HEK293 (cell line): ENCODE measurements around the gene XKR7.

Source experiments
- CTCF ChIA-PET: fragments of 350-600 bp; formaldehyde crosslinking; extraction: SDS; loops from one replicate; lab custom pipeline; 2021; ENCODE audit warnings: antibody characterized with exemption; lab: Yijun Ruan, JAX
- POLR2A ChIA-PET: fragments of 300-600 bp; formaldehyde crosslinking; extraction: SDS; loops from one replicate; lab custom pipeline; 2020; ENCODE audit warnings: antibody characterized with exemption, inconsistent platforms; lab: Yijun Ruan, JAX
- H3K27ac ChIP-seq: fragments of 200-500 bp; sonication (Bioruptor generic); 2 replicates; pipeline ENCODE4 v1.5.1; 2014; ENCODE audit warnings: low read depth, low read length, control low read depth, inconsistent platforms; ENCODE audit errors: extremely low read depth
- H3K36me3 ChIP-seq, 2 experiments: fragments of 200-500 bp in 1 of 2; sonication (Bioruptor generic) in 1 of 2; 1 replicate in 1 of 2; 2 replicates in 1 of 2; pipeline ENCODE4 v1.5.1; 2014 to 2017; ENCODE audit warnings: inconsistent platforms in 2 of 2, low read length in 2 of 2; ENCODE audit not compliant: control insufficient read depth in 2 of 2, insufficient read depth in 1 of 2
- H3K4me1 ChIP-seq: fragments of 200-500 bp; sonication (Bioruptor generic); 2 replicates; pipeline ENCODE4 v1.5.1; 2014; ENCODE audit warnings: mild to moderate bottlenecking, low read length, inconsistent platforms; ENCODE audit not compliant: control insufficient read depth, insufficient read depth
- H3K4me3 ChIP-seq: 2 replicates; pipeline ENCODE4 v1.5.1; 2011; ENCODE audit warnings: low read depth, mild to moderate bottlenecking, control low read depth, low read length, moderate library complexity
- H3K9me3 ChIP-seq: fragments of 200-500 bp; sonication (Bioruptor generic); 2 replicates; pipeline ENCODE4 v1.5.1; 2014; ENCODE audit warnings: low read depth, low read length, inconsistent platforms; ENCODE audit not compliant: control insufficient read depth, insufficient read depth
- BCL11B ChIP-seq: fragments of 450-650 bp; formaldehyde crosslinking; IDR thresholded peaks from 2 replicates; pipeline ENCODE4 v1.5.1; 2016; ENCODE audit warnings: low read depth, missing biosample characterization, missing genetic modification characterization
- EGR2 ChIP-seq: fragments of 450-650 bp; formaldehyde crosslinking; IDR thresholded peaks from 2 replicates; pipeline ENCODE4 v1.5.1; 2016; ENCODE audit warnings: low read depth, missing biosample characterization, missing genetic modification characterization
- PRDM1 ChIP-seq: fragments of 450-650 bp; formaldehyde crosslinking; IDR thresholded peaks from 2 replicates; pipeline ENCODE4; 2016; ENCODE audit warnings: missing biosample characterization, missing genetic modification characterization
- REPIN1 ChIP-seq: fragments of 450-650 bp; formaldehyde crosslinking; IDR thresholded peaks from 2 replicates; pipeline ENCODE4 v1.5.1; 2017; ENCODE audit warnings: missing biosample characterization, missing genetic modification characterization, low read depth
- SETDB1 ChIP-seq: IDR thresholded peaks from one replicate; pipeline ENCODE4 v1.6.1; 2017; ENCODE audit warnings: mild to moderate bottlenecking, low read length, moderate library complexity, mixed read lengths; ENCODE audit not compliant: insufficient read length
- YY1 ChIP-seq: fragments of 450-650 bp; formaldehyde crosslinking; IDR thresholded peaks from 2 replicates; pipeline ENCODE4 v1.5.1; 2018; ENCODE audit warnings: missing biosample characterization, missing genetic modification characterization
- ZNF366 ChIP-seq: fragments of 450-650 bp; formaldehyde crosslinking; conservative IDR thresholded peaks from 2 replicates; pipeline ENCODE4 v1.5.1; 2016; ENCODE audit warnings: missing biosample characterization, missing genetic modification characterization
- ZNF394 ChIP-seq: fragments of 450-650 bp; formaldehyde crosslinking; IDR thresholded peaks from 2 replicates; pipeline ENCODE4 v1.5.1; 2016; ENCODE audit warnings: missing biosample characterization, missing genetic modification characterization, mild to moderate bottlenecking, moderate library complexity, borderline replicate concordance
- ZNF529 ChIP-seq: fragments of 450-650 bp; formaldehyde crosslinking; IDR thresholded peaks from 2 replicates; pipeline ENCODE4 v1.5.1; 2017; ENCODE audit warnings: missing genetic modification characterization, missing biosample characterization; ENCODE audit not compliant: insufficient replicate concordance
- ZNF558 ChIP-seq: fragments of 450-650 bp; formaldehyde crosslinking; IDR thresholded peaks from 2 replicates; pipeline ENCODE4 v1.5.1; 2016; ENCODE audit warnings: missing biosample characterization, missing genetic modification characterization
- ZNF701 ChIP-seq: fragments of 450-650 bp; formaldehyde crosslinking; IDR thresholded peaks from 2 replicates; pipeline ENCODE4 v1.5.1; 2016; ENCODE audit warnings: missing biosample characterization, missing genetic modification characterization
- ZNF768 ChIP-seq: fragments of 450-650 bp; formaldehyde crosslinking; IDR thresholded peaks from 2 replicates; pipeline ENCODE4 v1.5.1; 2018; ENCODE audit warnings: missing biosample characterization, mild to moderate bottlenecking, missing genetic modification characterization
- ZXDB ChIP-seq: fragments of 450-650 bp; formaldehyde crosslinking; IDR thresholded peaks from 2 replicates; pipeline ENCODE4 v1.5.1; 2016; ENCODE audit warnings: missing biosample characterization, missing genetic modification characterization
- TF ChIP-seq, protein P1 (sequence below): fragments of 450-650 bp; formaldehyde crosslinking; IDR thresholded peaks from 2 replicates; pipeline ENCODE4 v1.5.1; 2016; ENCODE audit warnings: missing biosample characterization, missing genetic modification characterization
- TF ChIP-seq, protein P2 (sequence below): fragments of 450-650 bp; formaldehyde crosslinking; IDR thresholded peaks from 2 replicates; pipeline ENCODE4 v1.5.1; 2016; ENCODE audit warnings: missing biosample characterization, missing genetic modification characterization
- TF ChIP-seq, protein P3 (sequence below): fragments of 450-650 bp; formaldehyde crosslinking; IDR thresholded peaks from 2 replicates; pipeline ENCODE4 v1.5.1; 2017; ENCODE audit warnings: missing biosample characterization, missing genetic modification characterization

The XKR7 gene

DNA sequence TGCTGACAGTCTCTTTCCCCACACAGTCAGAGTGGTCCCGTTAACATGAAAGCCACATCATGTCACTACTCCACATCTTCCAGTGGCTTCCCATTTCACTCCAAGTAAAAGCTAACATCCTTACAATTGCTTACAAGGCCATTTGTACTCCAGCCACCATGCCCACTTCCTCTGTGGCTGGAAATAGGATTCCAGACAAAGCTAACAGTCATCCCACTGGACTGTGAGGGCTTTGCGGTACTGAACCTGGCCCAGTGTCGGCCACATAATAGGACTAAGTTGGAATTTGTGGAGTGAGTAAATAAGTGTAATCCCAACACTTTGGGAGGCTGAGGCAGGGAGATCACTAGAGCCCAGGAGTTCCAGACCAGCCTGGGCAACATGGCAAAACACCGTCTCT lies 53.1 kb downstream of the XKR7 start (continued):
- no peak for TF ChIP-seq YY1 (tag by site-specific recombination)
- no peak for TF ChIP-seq ZNF701
- no peak for TF ChIP-seq ZNF529

DNA sequence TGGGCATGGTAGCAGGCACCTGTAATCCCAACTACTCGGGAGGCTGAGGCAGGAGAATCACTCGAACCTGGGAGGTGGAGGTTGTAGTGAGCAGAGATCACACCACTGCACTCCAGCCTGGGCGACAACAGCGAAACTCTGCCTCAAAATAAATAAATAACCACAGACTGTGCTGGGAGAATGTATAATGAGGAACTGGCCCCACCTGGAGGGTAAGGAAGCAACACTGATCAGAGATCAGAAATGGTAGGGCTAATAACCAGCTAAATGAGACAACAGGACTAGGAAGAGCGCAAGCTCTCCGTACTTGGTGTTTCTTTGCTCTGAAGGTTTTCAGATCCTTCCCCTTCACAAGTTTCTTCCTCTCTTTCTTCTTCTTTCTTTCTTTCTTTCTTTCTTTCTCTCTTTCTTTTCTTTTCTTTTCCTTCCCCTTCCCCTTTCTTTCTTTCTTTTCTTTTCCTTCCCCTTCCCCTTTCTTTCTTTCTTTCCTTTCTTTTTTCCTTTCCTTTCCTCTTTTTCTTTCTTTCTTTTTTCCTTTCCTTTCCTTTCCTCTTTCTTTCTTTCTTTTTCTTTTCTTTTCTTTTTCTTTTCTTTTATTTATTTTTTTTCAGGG lies 56.8 kb downstream of the XKR7 start:
- ChIA-PET POLR2A (no interaction called here), CTCF (interaction anchor here (0.5 to 0.6 kb wide), 2 partner anchors 8 to 170 kb away, joined by 3 to 4 read pairs; no protein-coding TSS in a partner anchor)
- TF ChIP-seq EGR2 (tag by site-specific recombination) (no peak), ZXDB (tag by site-specific recombination) (no peak), ZNF366 (peak; percentile 92), PRDM1 (tag by site-specific recombination) (peak; percentile 98), ZNF394 (no peak)
- TF ChIP-seq, protein P1, sequence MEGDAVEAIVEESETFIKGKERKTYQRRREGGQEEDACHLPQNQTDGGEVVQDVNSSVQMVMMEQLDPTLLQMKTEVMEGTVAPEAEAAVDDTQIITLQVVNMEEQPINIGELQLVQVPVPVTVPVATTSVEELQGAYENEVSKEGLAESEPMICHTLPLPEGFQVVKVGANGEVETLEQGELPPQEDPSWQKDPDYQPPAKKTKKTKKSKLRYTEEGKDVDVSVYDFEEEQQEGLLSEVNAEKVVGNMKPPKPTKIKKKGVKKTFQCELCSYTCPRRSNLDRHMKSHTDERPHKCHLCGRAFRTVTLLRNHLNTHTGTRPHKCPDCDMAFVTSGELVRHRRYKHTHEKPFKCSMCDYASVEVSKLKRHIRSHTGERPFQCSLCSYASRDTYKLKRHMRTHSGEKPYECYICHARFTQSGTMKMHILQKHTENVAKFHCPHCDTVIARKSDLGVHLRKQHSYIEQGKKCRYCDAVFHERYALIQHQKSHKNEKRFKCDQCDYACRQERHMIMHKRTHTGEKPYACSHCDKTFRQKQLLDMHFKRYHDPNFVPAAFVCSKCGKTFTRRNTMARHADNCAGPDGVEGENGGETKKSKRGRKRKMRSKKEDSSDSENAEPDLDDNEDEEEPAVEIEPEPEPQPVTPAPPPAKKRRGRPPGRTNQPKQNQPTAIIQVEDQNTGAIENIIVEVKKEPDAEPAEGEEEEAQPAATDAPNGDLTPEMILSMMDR (tag by site-specific recombination), result 0 out of 2 replicates have a peak, but pooled peaks have one; percentile 13
- no peaks in the 10 kb centered on the region for H3K36me3 ChIP-seq
- no peaks in the 10 kb centered on the region for H3K4me1 ChIP-seq
- no peak overlapping the region for H3K4me3 ChIP-seq
- no peaks in the 10 kb centered on the region for H3K9me3 ChIP-seq
- no peak overlapping the region for H3K27ac ChIP-seq

DNA sequence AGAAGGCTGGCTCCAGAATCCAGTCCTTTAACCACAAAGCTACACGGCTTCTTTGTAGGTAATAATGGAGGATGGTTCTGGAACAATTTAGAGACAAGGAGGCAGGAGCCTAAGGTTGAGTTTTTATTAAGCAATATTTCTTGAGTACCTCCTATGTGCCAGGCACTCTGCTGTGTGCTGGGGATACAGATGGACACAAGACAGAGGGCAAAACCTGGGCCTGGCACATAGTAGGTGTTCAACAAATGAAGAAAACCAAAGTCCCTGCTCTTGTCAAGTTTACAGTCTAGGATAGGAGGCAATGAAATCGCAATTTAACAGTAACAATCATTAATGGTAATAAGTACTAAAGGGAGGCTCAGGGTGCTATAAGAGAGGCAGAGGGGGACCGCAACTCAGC lies 59.7 kb downstream of the XKR7 start:
- TF ChIP-seq REPIN1 (tag by site-specific recombination) (no peak), ZNF768 (tag by site-specific recombination) (no peak), SETDB1 (no peak), BCL11B (tag by site-specific recombination) (no peak), ZNF558 (tag by site-specific recombination) (no peak)
- TF ChIP-seq, protein P2, sequence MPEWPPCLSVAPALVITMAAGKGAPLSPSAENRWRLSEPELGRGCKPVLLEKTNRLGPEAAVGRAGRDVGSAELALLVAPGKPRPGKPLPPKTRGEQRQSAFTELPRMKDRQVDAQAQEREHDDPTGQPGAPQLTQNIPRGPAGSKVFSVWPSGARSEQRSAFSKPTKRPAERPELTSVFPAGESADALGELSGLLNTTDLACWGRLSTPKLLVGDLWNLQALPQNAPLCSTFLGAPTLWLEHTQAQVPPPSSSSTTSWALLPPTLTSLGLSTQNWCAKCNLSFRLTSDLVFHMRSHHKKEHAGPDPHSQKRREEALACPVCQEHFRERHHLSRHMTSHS (tag by site-specific recombination), result no peak
- TF ChIP-seq, protein P3, sequence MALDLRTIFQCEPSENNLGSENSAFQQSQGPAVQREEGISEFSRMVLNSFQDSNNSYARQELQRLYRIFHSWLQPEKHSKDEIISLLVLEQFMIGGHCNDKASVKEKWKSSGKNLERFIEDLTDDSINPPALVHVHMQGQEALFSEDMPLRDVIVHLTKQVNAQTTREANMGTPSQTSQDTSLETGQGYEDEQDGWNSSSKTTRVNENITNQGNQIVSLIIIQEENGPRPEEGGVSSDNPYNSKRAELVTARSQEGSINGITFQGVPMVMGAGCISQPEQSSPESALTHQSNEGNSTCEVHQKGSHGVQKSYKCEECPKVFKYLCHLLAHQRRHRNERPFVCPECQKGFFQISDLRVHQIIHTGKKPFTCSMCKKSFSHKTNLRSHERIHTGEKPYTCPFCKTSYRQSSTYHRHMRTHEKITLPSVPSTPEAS (tag by site-specific recombination), result no peak
- H3K36me3 ChIP-seq, result no peaks in the 10 kb centered on the region
- H3K4me3 ChIP-seq, result no peak overlapping the region
- POLR2A ChIA-PET, result no interaction called here
- H3K27ac ChIP-seq, result no peak overlapping the region
- no peaks in the 10 kb centered on the region for H3K9me3 ChIP-seq
- CTCF ChIA-PET, result no interaction called here
- no peaks in the 10 kb centered on the region for H3K4me1 ChIP-seq
